ENCODE data around the gene BCL7A. TPM values are rescaled to one million over a fixed set of nuclear protein-coding genes. Genes with fewer than 3 reads are reported as not detected.

BCL7A gene
- total RNA-seq, 1 experiment from 2014 or later: 31.6 TPM

GRCh38 chr12:121989276-121990113 lies 32.2 kb upstream of the BCL7A start:
- Histone ChIP-seq H3K79me2 (ENCODE audit: low read length) (no peaks in the 10 kb centered on the region), H2AFZ (ENCODE audit: low read length) (no peak overlapping the region), H3K27me3 (ENCODE audit: low read length) (no peaks in the 10 kb centered on the region), H4K20me1 (ENCODE audit: low read length) (no peaks in the 10 kb centered on the region), H3K4me2 (ENCODE audit: low read length) (no peak overlapping the region), H3K4me3 (ENCODE audit: low read length) (no peak overlapping the region), H3K27ac (ENCODE audit: low read length) (peak overlapping the region; percentile 96), H3K9ac (ENCODE audit: low read length) (peak overlapping the region; percentile 92), H3K36me3 (ENCODE audit: low read depth, low read length) (no peaks in the 10 kb centered on the region), H3K4me1 (ENCODE audit: insufficient read depth, low read length) (peaks cover 33% of the 10 kb centered on the region), H3F3A (ENCODE audit: low read length, unreplicated experiment) (peaks cover 12% of the 10 kb centered on the region), H3K9me3 (ENCODE audit: low read length) (no peaks in the 10 kb centered on the region), H3K9me2 (replicated peaks; ENCODE audit: low read length) (no peaks in the 10 kb centered on the region)
- TF ChIP-seq EZH2 (IDR thresholded peaks at IDR 0.05; ENCODE audit: low read length, unreplicated experiment) (no peak), CTCF (conservative IDR thresholded peaks at IDR 0.05; ENCODE audit: low read depth, low read length) (no peak), EZH2phosphoT487 (IDR thresholded peaks at IDR 0.05; ENCODE audit: borderline replicate concordance, low read length) (no peak)
- DNase-seq (no peak), ATAC-seq (no peak)
- BruUV-seq (replicated peaks): no TSS peak
- intact Hi-C loops (cut with micrococcal nuclease): loop anchor here (10.0 kb wide), 1 partner anchor 535 kb away; the partner anchor contains the start of genes KNTC1 and RSRC2
- ChIA-PET CTCF (no interaction called here), POLR2A (ENCODE audit: unreplicated experiment) (interaction anchor here (1.5 kb wide), 1 partner anchor 32 kb away, joined by 5 read pairs; the partner anchor contains the start of gene BCL7A)

GRCh38 chr12:121990114-121990647 lies 31.5 kb upstream of the BCL7A start:
- no peaks in the 10 kb centered on the region for H3K9me3 ChIP-seq (ENCODE audit: low read length)
- CTCF ChIA-PET: no interaction called here
- intact Hi-C loops (cut with micrococcal nuclease): loop anchor here (10.0 kb wide), 1 partner anchor 535 kb away; the partner anchor contains the start of genes KNTC1 and RSRC2

More at GRCh38 chr12:121990114-121990647, 31.5 kb upstream of the BCL7A start:
- Histone ChIP-seq H3K4me2 (ENCODE audit: low read length) (peak overlapping the region; percentile 75), H3K79me2 (ENCODE audit: low read length) (no peaks in the 10 kb centered on the region), H3K4me1 (ENCODE audit: insufficient read depth, low read length) (peaks cover 33% of the 10 kb centered on the region), H3K36me3 (ENCODE audit: low read depth, low read length) (no peaks in the 10 kb centered on the region), H3K9ac (ENCODE audit: low read length) (peak overlapping the region; percentile 92), H3K27me3 (ENCODE audit: low read length) (no peaks in the 10 kb centered on the region), H3K4me3 (ENCODE audit: low read length) (no peak overlapping the region), H2AFZ (ENCODE audit: low read length) (no peak overlapping the region), H3K27ac (ENCODE audit: low read length) (peak overlapping the region; percentile 96), H3F3A (ENCODE audit: low read length, unreplicated experiment) (peaks cover 12% of the 10 kb centered on the region), H4K20me1 (ENCODE audit: low read length) (no peaks in the 10 kb centered on the region), H3K9me2 (replicated peaks; ENCODE audit: low read length) (no peaks in the 10 kb centered on the region)
- POLR2A ChIA-PET (ENCODE audit: unreplicated experiment): interaction anchor here (1.5 kb wide), 1 partner anchor 31 kb away, joined by 5 read pairs; the partner anchor contains the start of gene BCL7A
- no peak for TF ChIP-seq EZH2 (IDR thresholded peaks at IDR 0.05; ENCODE audit: low read length, unreplicated experiment)
- no peak for TF ChIP-seq CTCF (conservative IDR thresholded peaks at IDR 0.05; ENCODE audit: low read depth, low read length)
- no peak for TF ChIP-seq EZH2phosphoT487 (IDR thresholded peaks at IDR 0.05; ENCODE audit: borderline replicate concordance, low read length)
- BruUV-seq (replicated peaks): no TSS peak
- DNase-seq (no peak), ATAC-seq (no peak)
